ENCODE results near the gene AMZ1. TPM values are rescaled to one million over a fixed set of nuclear protein-coding genes. Genes with fewer than 3 reads are reported as not detected.

Gene AMZ1
- total RNA-seq, 6 experiments from 2014 or later, result 6.2 to 11.3 (median 7.8) TPM

- H3K9me3 Mint-ChIP-seq, result no peaks in the 10 kb centered on the region
- TF ChIP-seq CTCF (IDR thresholded peaks at IDR 0.05), result no peak
- H3K4me1 Mint-ChIP-seq (ENCODE audit: low read depth), result no peaks in the 10 kb centered on the region
- H3K4me3 Mint-ChIP-seq, result no peak overlapping the region
- no peak overlapping the region for H3K27ac Mint-ChIP-seq
- H3K36me3 Mint-ChIP-seq (ENCODE audit: low read depth), result peaks cover 6% of the 10 kb centered on the region
- no peaks in the 10 kb centered on the region; the same call in 1 of the 2 replicates for H3K27me3 Mint-ChIP-seq (ENCODE audit: insufficient read depth)
- DNase-seq, result no peak
Observed at GRCh38 chr7:2652736-2653060, 35.3 kb upstream of the AMZ1 start.

- Mint-ChIP-seq H3K4me1 (ENCODE audit: low read depth) (no peaks in the 10 kb centered on the region), H3K36me3 (ENCODE audit: low read depth) (peaks cover 6% of the 10 kb centered on the region), H3K27me3 (ENCODE audit: insufficient read depth) (no peaks in the 10 kb centered on the region; the same call in 1 of the 2 replicates), H3K4me3 (no peak overlapping the region), H3K27ac (no peak overlapping the region), H3K9me3 (no peaks in the 10 kb centered on the region)
- no peak for TF ChIP-seq CTCF (IDR thresholded peaks at IDR 0.05)
- DNase-seq, result no peak
Observed at GRCh38 chr7:2654059-2654458, 33.9 kb upstream of the AMZ1 start.

- Mint-ChIP-seq H3K27me3 (ENCODE audit: insufficient read depth) (peaks cover 6% of the 10 kb centered on the region; the same call in 1 of the 2 replicates), H3K27ac (no peak overlapping the region), H3K4me1 (ENCODE audit: low read depth) (no peaks in the 10 kb centered on the region), H3K36me3 (ENCODE audit: low read depth) (peaks cover 6% of the 10 kb centered on the region), H3K9me3 (no peaks in the 10 kb centered on the region; the same call in 1 of the 2 replicates), H3K4me3 (no peak overlapping the region)
- TF ChIP-seq CTCF (IDR thresholded peaks at IDR 0.05), result no peak
- no peak for DNase-seq
Observed at GRCh38 chr7:2655870-2656614, 32.0 kb upstream of the AMZ1 start.

GRCh38 chr7:2657208-2657607, 30.8 kb upstream of the AMZ1 start:
- TF ChIP-seq CTCF (IDR thresholded peaks at IDR 0.05), result no peak
- H3K27ac Mint-ChIP-seq, result no peak overlapping the region
- H3K27me3 Mint-ChIP-seq (ENCODE audit: insufficient read depth), result peaks cover 10% of the 10 kb centered on the region
- no peak for DNase-seq
- H3K4me3 Mint-ChIP-seq, result no peak overlapping the region
- no peaks in the 10 kb centered on the region; the same call in 1 of the 2 replicates for H3K9me3 Mint-ChIP-seq
- H3K36me3 Mint-ChIP-seq (ENCODE audit: low read depth), result peaks cover 6% of the 10 kb centered on the region
- no peaks in the 10 kb centered on the region for H3K4me1 Mint-ChIP-seq (ENCODE audit: low read depth)

- peaks cover 6% of the 10 kb centered on the region for H3K36me3 Mint-ChIP-seq (ENCODE audit: low read depth)
- no peak for DNase-seq
- H3K4me1 Mint-ChIP-seq (ENCODE audit: low read depth), result no peaks in the 10 kb centered on the region
- H3K27me3 Mint-ChIP-seq (ENCODE audit: insufficient read depth), result peaks cover 12% of the 10 kb centered on the region
- H3K27ac Mint-ChIP-seq, result no peak overlapping the region
- H3K4me3 Mint-ChIP-seq, result no peak overlapping the region
- TF ChIP-seq CTCF (IDR thresholded peaks at IDR 0.05), result no peak
- H3K9me3 Mint-ChIP-seq, result no peaks in the 10 kb centered on the region; the same call in 1 of the 2 replicates
Observed at GRCh38 chr7:2657920-2658671, 29.9 kb upstream of the AMZ1 start.
